GM12878 (cell line): Measurements from ENCODE around the gene ADAT3. TPM values are rescaled to one million over a fixed set of nuclear protein-coding genes. Genes with fewer than 3 reads are reported as not detected.

ENCODE experiments used
- CEBPB ChIP-seq, 2 experiments: fragments of 150-350 bp in 1 of 2; IDR thresholded peaks; 2 replicates each; pipeline ENCODE4 v1.6.1; 2012 to 2014; ENCODE audit warnings: low read depth in 2 of 2, low read length in 2 of 2, borderline replicate concordance in 1 of 2, inconsistent platforms in 1 of 2
- CHD1 ChIP-seq: IDR thresholded peaks from 2 replicates; pipeline ENCODE4 v1.6.1; 2012; ENCODE audit warnings: low read depth, low read length, improper control_type of control experiment
- CHD4 ChIP-seq: fragments of 200-600 bp; sonication (generic); IDR thresholded peaks from 2 replicates; pipeline ENCODE4 v1.6.1; 2016; ENCODE audit warnings: mild to moderate bottlenecking
- CTCF ChIP-seq, 3 experiments: IDR thresholded peaks in 2 of 3; conservative IDR thresholded peaks in 1 of 3; 2 replicates each; pipeline ENCODE4 v1.5.1; 2011; ENCODE audit warnings: low read depth in 3 of 3, low read length in 3 of 3, mild to moderate bottlenecking in 3 of 3, control low read depth in 2 of 3, moderate library complexity in 2 of 3, inconsistent platforms in 1 of 3, mixed read lengths in 1 of 3; ENCODE audit not compliant: control insufficient read depth in 2 of 3, insufficient read depth in 1 of 3; ENCODE audit errors: extremely low read depth in 1 of 3
- IRF3 ChIP-seq: fragments of 450-650 bp; IDR thresholded peaks from 2 replicates; pipeline ENCODE4 v1.6.1; 2014; ENCODE audit warnings: mild to moderate bottlenecking
- MTA3 ChIP-seq: IDR thresholded peaks from 2 replicates; pipeline ENCODE4 v1.6.1; 2012; ENCODE audit warnings: low read length, inconsistent platforms, borderline replicate concordance
- MYC ChIP-seq: IDR thresholded peaks from 2 replicates; pipeline ENCODE4 v1.6.1; 2011; ENCODE audit warnings: mild to moderate bottlenecking, low read length, moderate library complexity, inconsistent platforms; ENCODE audit not compliant: insufficient read depth, insufficient replicate concordance, insufficient read length, severe bottlenecking
- NFYA ChIP-seq: IDR thresholded peaks from 2 replicates; pipeline ENCODE4 v1.6.1; 2011; ENCODE audit warnings: low read depth, mild to moderate bottlenecking, low read length, improper control_type of control experiment, borderline replicate concordance
- NFYB ChIP-seq: IDR thresholded peaks from 2 replicates; pipeline ENCODE4 v1.6.1; 2011; ENCODE audit warnings: low read depth, mild to moderate bottlenecking, low read length, improper control_type of control experiment, moderate library complexity; ENCODE audit not compliant: insufficient read depth
- NR2F1 ChIP-seq: fragments of 450-650 bp; conservative IDR thresholded peaks from 2 replicates; pipeline ENCODE4 v1.6.1; 2017; ENCODE audit warnings: mild to moderate bottlenecking
- PAX5 ChIP-seq: IDR thresholded peaks from 2 replicates; pipeline ENCODE4 v1.6.1; 2011; ENCODE audit warnings: low read depth, low read length, borderline replicate concordance
- PAX8 ChIP-seq: fragments of 450-650 bp; IDR thresholded peaks from 2 replicates; pipeline ENCODE4 v1.6.1; 2017; ENCODE audit warnings: mild to moderate bottlenecking, moderate library complexity
- RBBP5 ChIP-seq: fragments of 200-600 bp; sonication (generic); conservative IDR thresholded peaks from 2 replicates; pipeline ENCODE4 v1.6.1; 2016
- REST ChIP-seq: IDR thresholded peaks from 2 replicates; pipeline ENCODE4 v1.6.1; 2012; ENCODE audit warnings: mild to moderate bottlenecking, low read depth, low read length
- RFX5 ChIP-seq: IDR thresholded peaks from 2 replicates; pipeline ENCODE4 v1.6.1; 2011; ENCODE audit warnings: low read depth, low read length, improper control_type of control experiment
- SIX5 ChIP-seq: IDR thresholded peaks from 2 replicates; pipeline ENCODE4 v1.6.1; 2011; ENCODE audit warnings: mild to moderate bottlenecking, low read depth, low read length, moderate library complexity; ENCODE audit not compliant: severe bottlenecking
- SRF ChIP-seq, 2 experiments: IDR thresholded peaks; 2 replicates each; pipeline ENCODE4 v1.6.1; 2011; ENCODE audit warnings: low read depth in 2 of 2, low read length in 2 of 2, mild to moderate bottlenecking in 1 of 2, moderate library complexity in 1 of 2
- USF1 ChIP-seq: IDR thresholded peaks from 2 replicates; pipeline ENCODE4 v1.6.1; 2011; ENCODE audit warnings: borderline replicate concordance, low read depth, mild to moderate bottlenecking, moderate library complexity, mixed read lengths, low read length; ENCODE audit not compliant: insufficient read depth; ENCODE audit errors: extremely low read length
- USF2 ChIP-seq: IDR thresholded peaks from 2 replicates; pipeline ENCODE4 v1.6.1; 2011; ENCODE audit warnings: low read depth, low read length, improper control_type of control experiment, borderline replicate concordance
- YBX1 ChIP-seq: fragments of 450-650 bp; IDR thresholded peaks from 2 replicates; pipeline ENCODE4 v1.6.1; 2016; ENCODE audit warnings: antibody characterized with exemption
- ZNF24 ChIP-seq: fragments of 450-650 bp; IDR thresholded peaks from 2 replicates; pipeline ENCODE4 v1.6.1; 2017; ENCODE audit warnings: antibody characterized with exemption, mild to moderate bottlenecking
- ZSCAN29 ChIP-seq: fragments of 450-650 bp; IDR thresholded peaks from 2 replicates; pipeline ENCODE4 v1.6.1; 2017; ENCODE audit warnings: mild to moderate bottlenecking, moderate library complexity
- polyA plus RNA-seq, 11 experiments: library from polyadenylated mRNA; depleted of rRNA in 4 of 11; unstranded in 6 of 11; stranded (reverse) in 5 of 11; fragments of >200 nt; fragmentation: Nextera tagmentation in 4 of 11; fragmentation: Illumina TruSeq in 1 of 11; extraction: Ambion mirVana in 4 of 11; extraction: Trizol in 1 of 11; gene quantifications; 1 replicate in 1 of 11; 2 replicates in 10 of 11; pipeline versions ENCODE4 v1.2.1 to v1.2.3, GENCODE V29; 2011 to 2016; ENCODE audit warnings: inconsistent platforms in 2 of 11, missing spikeins in 2 of 11, low read depth in 1 of 11
- total RNA-seq, 4 experiments: library from RNA; depleted of rRNA in 3 of 4; stranded (reverse); fragments of >200 nt in 3 of 4; fragmentation: Illumina TruSeq in 1 of 4; extraction: Trizol in 1 of 4; gene quantifications; 2 replicates each; pipeline versions ENCODE4 v1.2.1 to v1.2.3, GENCODE V29; 2013 to 2021

The ADAT3 gene
- total and polyA plus RNA-seq, 10 of the 15 experiments (the other 5 are each of a cell fraction or from before 2014, with no cell fraction given): 0.27 to 11.8 (median 7.7) TPM; not detected in 3

- no peak for TF ChIP-seq RFX5
- TF ChIP-seq IRF3: no peak
- TF ChIP-seq ZSCAN29: no peak
- no peak for TF ChIP-seq ZNF24
- no peak for TF ChIP-seq USF1
- peak; percentile 70 to 82 (median 77) for TF ChIP-seq CTCF (IDR thresholded peaks at IDR 0.05 in 2 of 3, conservative IDR thresholded peaks at IDR 0.05 in 1 of 3; ENCODE audit: control insufficient read depth in 2 of 3, extremely low read depth in 1 of 3, insufficient read depth in 1 of 3, low read depth in 3 of 3, low read length in 3 of 3)
- no peak for TF ChIP-seq REST
- TF ChIP-seq SIX5: no peak
- no peak for TF ChIP-seq CEBPB (IDR thresholded peaks at IDR 0.05; ENCODE audit: borderline replicate concordance in 1 of 2, low read depth in 2 of 2, low read length in 2 of 2)
- TF ChIP-seq PAX5: 0 out of 2 replicates have a peak, but pooled peaks have one; percentile 16
- TF ChIP-seq MTA3: no peak
- no peak for TF ChIP-seq NFYB
- no peak for TF ChIP-seq SRF (IDR thresholded peaks at IDR 0.05; ENCODE audit: low read depth in 2 of 2, low read length in 2 of 2)
- no peak for TF ChIP-seq NFYA
- no peak for TF ChIP-seq MYC
- TF ChIP-seq USF2: no peak
- TF ChIP-seq CHD1: no peak
- no peak for TF ChIP-seq PAX8
- TF ChIP-seq RBBP5: no peak
- TF ChIP-seq CHD4: no peak
- no peak for TF ChIP-seq YBX1
- peak; percentile 93 for TF ChIP-seq NR2F1
Measured at GRCh38 chr19:1864480-1865171, 40.6 kb upstream of the ADAT3 start (continued).
